ENCODE results near the gene TMEM108. TPM values are rescaled to one million over a fixed set of nuclear protein-coding genes. Genes with fewer than 3 reads are reported as not detected.

TMEM108 gene
- polyA plus RNA-seq, 3 donors: not detected

GRCh38 chr3:133384331-133385027 is 346.3 kb downstream of the TMEM108 start:
- H3K4me2 ChIP-seq (replicated peaks; ENCODE audit: extremely low read depth, low read length, poor library complexity, severe bottlenecking): no peak overlapping the region
- no peaks in the 10 kb centered on the region for H3K79me2 ChIP-seq (ENCODE audit: insufficient read depth, low read length)
- H3K36me3 Mint-ChIP-seq: no peaks in the 10 kb centered on the region
- no peak overlapping the region for H2AFZ ChIP-seq (ENCODE audit: insufficient read depth, low read depth, low read length, poor library complexity, severe bottlenecking)
- H3K4me1 ChIP-seq (ENCODE audit: control insufficient read depth in 1 of 2, insufficient read depth in 2 of 2, low read length in 2 of 2): no peaks in the 10 kb centered on the region
- no peaks in the 10 kb centered on the region for H4K20me1 ChIP-seq (ENCODE audit: insufficient read depth, low read length)
- no peak for TF ChIP-seq CTCF (IDR thresholded peaks at IDR 0.05)
- H3K27ac Mint-ChIP-seq: no peak overlapping the region
- no peak overlapping the region for H3K9ac ChIP-seq (ENCODE audit: insufficient read depth, low read length, poor library complexity, severe bottlenecking)
- intact Hi-C loops (cut with micrococcal nuclease): no loop called here
- DNase-seq: no peak
- WGBS (ENCODE audit: insufficient coverage): 15% methylated on average over 8 of the region's 13 CpGs
- no peak overlapping the region for H3K27ac ChIP-seq (ENCODE audit: low read depth in 1 of 2, low read length in 2 of 2)
- no peaks in the 10 kb centered on the region for H3K36me3 ChIP-seq (replicated peaks in 1 of 2; ENCODE audit: control insufficient read depth in 1 of 2, insufficient read depth in 2 of 2, low read length in 2 of 2)
- H3K9me3 Mint-ChIP-seq: peaks cover 0 to 4% (median 0%) of the 10 kb centered on the region in 7 donors
- no peaks in the 10 kb centered on the region for H3K9me3 ChIP-seq (replicated peaks in 1 of 2; ENCODE audit: control insufficient read depth in 1 of 2, insufficient read depth in 1 of 2, low read length in 2 of 2)
- H3K27me3 ChIP-seq (ENCODE audit: control insufficient read depth in 2 of 2, insufficient read depth in 2 of 2, low read length in 2 of 2): no peaks in the 10 kb centered on the region
- H3K27me3 Mint-ChIP-seq (ENCODE audit: low read depth in 3 of 3): peaks cover 0 to 7% (median 1%) of the 10 kb centered on the region in 3 donors
- H3K4me3 ChIP-seq (replicated peaks in 1 of 3; ENCODE audit: low read depth in 2 of 3, low read length in 3 of 3): no peak overlapping the region
- H3K4me1 Mint-ChIP-seq: no peaks in the 10 kb centered on the region
- no peak overlapping the region for H3K4me3 Mint-ChIP-seq

DNA sequence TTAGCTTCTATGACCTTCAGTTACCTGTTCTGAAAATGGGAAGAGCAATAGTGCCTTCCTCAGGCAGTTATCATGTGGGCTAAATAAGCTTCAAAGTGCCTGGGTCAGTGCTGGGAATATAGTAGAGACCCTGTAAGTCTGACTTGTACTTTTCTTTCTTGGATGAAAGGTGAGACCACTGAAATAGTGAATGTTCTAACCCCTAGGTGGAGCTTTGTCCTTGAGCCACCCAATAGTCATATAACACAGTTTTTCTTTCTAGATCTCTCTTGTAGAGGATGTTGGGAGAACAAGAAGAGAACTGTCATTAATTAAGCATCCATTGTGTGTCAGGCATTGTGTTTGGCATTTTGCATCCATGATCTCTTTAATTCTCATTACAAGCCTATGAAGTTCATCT is 348.7 kb downstream of the TMEM108 start:
- Mint-ChIP-seq H3K9me3 (peaks cover 0 to 2% (median 0%) of the 10 kb centered on the region in 7 donors), H3K36me3 (no peaks in the 10 kb centered on the region), H3K27me3 (ENCODE audit: low read depth in 3 of 3) (peaks cover 0 to 10% (median 5%) of the 10 kb centered on the region in 3 donors), H3K27ac (no peak overlapping the region), H3K4me3 (no peak overlapping the region), H3K4me1 (no peaks in the 10 kb centered on the region)
- Histone ChIP-seq H3K79me2 (ENCODE audit: insufficient read depth, low read length) (no peaks in the 10 kb centered on the region), H3K4me1 (ENCODE audit: control insufficient read depth in 1 of 2, insufficient read depth in 2 of 2, low read length in 2 of 2) (no peaks in the 10 kb centered on the region), H3K4me2 (replicated peaks; ENCODE audit: extremely low read depth, low read length, poor library complexity, severe bottlenecking) (no peak overlapping the region), H3K36me3 (replicated peaks in 1 of 2; ENCODE audit: control insufficient read depth in 1 of 2, insufficient read depth in 2 of 2, low read length in 2 of 2) (no peaks in the 10 kb centered on the region), H3K9ac (ENCODE audit: insufficient read depth, low read length, poor library complexity, severe bottlenecking) (no peak overlapping the region), H3K27ac (ENCODE audit: low read depth in 1 of 2, low read length in 2 of 2) (no peak overlapping the region), H3K27me3 (ENCODE audit: control insufficient read depth in 2 of 2, insufficient read depth in 2 of 2, low read length in 2 of 2) (no peaks in the 10 kb centered on the region), H4K20me1 (ENCODE audit: insufficient read depth, low read length) (no peaks in the 10 kb centered on the region), H2AFZ (ENCODE audit: insufficient read depth, low read depth, low read length, poor library complexity, severe bottlenecking) (no peak overlapping the region), H3K9me3 (replicated peaks in 1 of 2; ENCODE audit: control insufficient read depth in 1 of 2, insufficient read depth in 1 of 2, low read length in 2 of 2) (no peaks in the 10 kb centered on the region), H3K4me3 (replicated peaks in 1 of 3; ENCODE audit: low read depth in 2 of 3, low read length in 3 of 3) (no peak overlapping the region)
- intact Hi-C loops (cut with micrococcal nuclease): no loop called here
- no peak for TF ChIP-seq CTCF (IDR thresholded peaks at IDR 0.05)
- no peak for DNase-seq

All from CD14-positive monocyte (primary cell).